Femur (tissue), 1 donor: ENCODE measurements around the gene MED16.

ENCODE experiments used
- DNase-seq: peaks from one replicate; pipeline ENCODE4 v3.0.0-alpha.2; 2017

Gene MED16, protein sequence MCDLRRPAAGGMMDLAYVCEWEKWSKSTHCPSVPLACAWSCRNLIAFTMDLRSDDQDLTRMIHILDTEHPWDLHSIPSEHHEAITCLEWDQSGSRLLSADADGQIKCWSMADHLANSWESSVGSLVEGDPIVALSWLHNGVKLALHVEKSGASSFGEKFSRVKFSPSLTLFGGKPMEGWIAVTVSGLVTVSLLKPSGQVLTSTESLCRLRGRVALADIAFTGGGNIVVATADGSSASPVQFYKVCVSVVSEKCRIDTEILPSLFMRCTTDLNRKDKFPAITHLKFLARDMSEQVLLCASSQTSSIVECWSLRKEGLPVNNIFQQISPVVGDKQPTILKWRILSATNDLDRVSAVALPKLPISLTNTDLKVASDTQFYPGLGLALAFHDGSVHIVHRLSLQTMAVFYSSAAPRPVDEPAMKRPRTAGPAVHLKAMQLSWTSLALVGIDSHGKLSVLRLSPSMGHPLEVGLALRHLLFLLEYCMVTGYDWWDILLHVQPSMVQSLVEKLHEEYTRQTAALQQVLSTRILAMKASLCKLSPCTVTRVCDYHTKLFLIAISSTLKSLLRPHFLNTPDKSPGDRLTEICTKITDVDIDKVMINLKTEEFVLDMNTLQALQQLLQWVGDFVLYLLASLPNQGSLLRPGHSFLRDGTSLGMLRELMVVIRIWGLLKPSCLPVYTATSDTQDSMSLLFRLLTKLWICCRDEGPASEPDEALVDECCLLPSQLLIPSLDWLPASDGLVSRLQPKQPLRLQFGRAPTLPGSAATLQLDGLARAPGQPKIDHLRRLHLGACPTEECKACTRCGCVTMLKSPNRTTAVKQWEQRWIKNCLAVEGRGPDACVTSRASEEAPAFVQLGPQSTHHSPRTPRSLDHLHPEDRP

DNA sequence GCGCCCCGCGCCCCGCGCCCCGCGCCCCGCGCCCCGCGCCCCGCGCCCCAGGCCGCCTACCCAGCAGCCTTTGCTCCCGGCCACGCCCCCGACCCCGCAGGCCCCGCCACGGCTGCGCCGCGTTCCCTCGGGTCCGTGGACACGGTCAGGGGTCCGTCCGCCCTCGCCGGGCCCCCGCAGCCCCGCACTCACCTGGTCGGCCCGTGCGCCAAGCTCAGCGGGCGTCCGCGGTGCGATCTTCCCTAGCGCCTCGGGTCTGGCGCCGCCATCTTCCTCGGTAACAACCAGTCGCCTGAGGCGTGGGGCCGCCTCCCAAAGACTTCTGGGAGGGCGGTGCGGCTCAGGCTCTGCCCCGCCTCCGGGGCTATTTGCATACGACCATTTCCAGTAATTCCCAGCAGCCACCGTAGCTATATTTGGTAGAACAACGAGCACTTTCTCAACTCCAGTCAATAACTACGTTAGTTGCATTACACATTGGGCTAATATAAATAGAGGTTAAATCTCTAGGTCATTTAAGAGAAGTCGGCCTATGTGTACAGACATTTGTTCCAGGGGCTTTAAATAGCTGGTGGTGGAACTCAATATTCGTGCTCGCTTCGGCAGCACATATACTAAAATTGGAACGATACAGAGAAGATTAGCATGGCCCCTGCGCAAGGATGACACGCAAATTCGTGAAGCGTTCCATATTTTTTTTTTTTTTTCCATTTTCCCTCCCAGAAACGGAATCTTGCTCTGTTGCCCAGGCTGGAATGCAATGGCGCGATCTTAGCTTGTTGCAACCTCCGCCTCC is at the start of gene MED16, which contains the start of gene RNU6-9:
Gene MED16 (minus strand): TSS at position 294 of the 796 bp plus-strand sequence. CDS start 2,056 bp downstream, outside the sequence.
Gene RNU6-9 (plus strand): TSS at position 591 of the 796 bp plus-strand sequence.
- peak; percentile 95 for DNase-seq

DNA sequence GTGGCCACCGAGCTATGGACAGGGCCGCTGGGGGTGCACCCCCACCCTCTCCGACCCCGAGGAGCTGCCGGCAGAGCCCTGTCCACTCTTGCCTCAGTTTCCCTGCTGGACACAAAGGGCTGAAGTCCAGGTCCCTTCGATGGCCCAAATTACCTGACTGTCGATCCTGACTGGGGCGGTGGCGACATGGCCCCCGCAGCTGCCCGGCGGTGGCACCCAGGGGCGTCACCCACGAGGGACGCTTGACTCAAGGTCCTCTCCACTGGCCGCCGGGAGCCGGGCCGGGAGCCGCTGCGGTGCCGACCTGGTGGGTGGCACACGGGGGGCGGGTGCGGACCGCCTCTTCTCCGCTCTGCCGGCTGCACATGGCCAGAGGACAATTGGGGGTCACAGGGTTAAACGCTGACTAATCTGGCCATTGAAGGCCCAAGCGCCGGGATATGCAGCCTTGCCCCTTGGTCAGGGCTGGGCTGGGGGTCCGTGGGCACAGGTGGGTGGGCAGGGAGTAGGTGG is 49.2 kb upstream of the MED16 start:
- no peak for DNase-seq

DNA sequence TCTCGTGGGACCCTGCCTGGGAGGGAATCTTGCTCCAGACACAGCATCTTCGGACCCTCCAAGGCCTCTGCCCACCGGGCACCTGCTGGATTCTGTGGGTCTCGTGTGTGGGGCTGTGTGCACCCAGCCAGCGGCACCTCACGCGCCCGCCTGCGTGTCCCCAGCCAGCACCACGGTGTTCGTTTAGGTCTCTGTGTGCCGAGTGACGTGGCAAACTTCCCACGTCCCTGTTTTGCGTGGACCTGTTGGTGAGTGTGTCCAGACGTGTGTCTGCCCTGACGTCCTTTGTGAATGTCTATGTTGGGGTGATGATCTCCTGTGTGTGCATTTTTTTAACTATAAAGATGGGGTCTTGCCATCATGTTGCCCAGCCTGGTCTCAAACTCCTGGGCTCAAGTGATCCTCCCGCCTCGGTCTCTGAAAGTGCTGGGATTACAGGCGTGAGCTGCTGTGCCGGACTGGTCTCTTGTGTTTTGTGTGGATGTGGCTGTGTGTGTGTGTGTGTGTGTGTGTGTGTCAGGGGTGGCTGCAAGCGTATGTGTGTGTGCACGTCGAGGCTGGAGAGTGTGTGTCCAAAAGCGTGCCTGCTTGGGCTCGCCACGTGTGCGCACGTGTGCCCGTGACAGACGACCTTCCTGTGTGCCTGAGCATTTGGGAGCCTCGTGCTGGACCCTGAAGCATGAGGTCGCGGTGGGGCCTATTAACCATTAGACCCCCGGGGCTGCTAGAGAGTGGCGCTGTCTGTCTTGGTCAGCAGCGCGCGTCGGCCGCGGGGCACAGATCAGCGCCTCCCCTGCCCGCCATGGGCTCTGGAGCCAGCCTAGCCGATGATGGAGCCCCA is 48.5 kb upstream of the MED16 start:
- no peak for DNase-seq

- DNase-seq = no peak
Observed at GRCh38 chr19:940591-941291, 47.8 kb upstream of the MED16 start.

- DNase-seq = no peak
Observed at GRCh38 chr19:939922-940321, 46.9 kb upstream of the MED16 start.

- no peak for DNase-seq
Observed at GRCh38 chr19:939439-939838, 46.5 kb upstream of the MED16 start.

DNA sequence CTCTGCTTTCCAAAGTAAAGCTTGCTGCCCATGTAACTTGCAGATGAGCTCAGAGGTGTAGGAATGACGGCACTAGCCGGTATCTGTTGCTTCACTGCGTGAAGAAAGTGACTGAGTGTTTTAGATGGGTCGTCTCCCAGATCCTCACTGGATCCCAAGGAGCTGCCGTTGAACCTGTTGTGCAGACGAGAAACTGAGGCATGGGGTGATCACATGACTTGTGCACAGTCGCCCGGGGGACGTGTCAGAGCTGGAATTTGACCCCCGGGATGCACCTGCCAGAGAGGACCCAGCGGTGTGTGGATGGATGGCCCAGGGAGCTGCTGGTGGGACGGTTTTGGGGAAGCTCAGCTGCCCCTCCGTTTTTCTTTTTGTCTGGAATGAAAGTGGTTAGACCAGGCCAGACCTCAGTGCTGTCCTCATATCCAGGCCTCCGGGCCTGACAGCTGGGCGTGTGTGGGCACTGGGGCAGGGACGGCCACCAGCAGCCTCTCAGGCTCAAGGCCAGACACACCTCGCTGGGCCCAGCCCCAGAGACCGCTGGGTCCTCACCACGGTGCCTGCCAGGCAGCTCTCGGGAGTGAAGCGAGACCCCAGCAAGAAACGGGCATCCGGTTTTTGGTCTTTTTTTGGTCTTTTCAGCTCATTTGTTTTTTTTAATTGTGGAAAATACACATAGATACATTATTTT is 45.4 kb upstream of the MED16 start:
- DNase-seq = no peak

GRCh38 chr19:937259-937694 is 44.3 kb upstream of the MED16 start:
- DNase-seq = no peak

DNA sequence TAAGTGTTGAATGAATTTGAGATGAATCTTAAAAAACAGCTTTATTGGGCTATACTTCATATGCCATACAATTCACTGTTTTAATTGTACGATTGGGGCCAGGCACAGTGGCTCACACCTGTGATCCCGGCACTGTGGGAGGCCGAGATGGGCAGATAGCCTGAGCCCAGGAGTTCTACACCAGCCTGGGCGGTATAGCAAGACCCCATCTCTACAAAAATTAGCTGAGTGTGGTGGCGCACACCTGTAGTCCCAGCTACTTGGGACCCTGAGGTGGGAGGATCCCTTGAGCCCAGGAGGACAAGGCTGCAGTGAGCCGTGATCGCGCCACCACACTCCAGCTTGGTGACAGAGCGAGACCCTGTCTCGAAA is 43.2 kb upstream of the MED16 start:
- DNase-seq = no peak

DNA sequence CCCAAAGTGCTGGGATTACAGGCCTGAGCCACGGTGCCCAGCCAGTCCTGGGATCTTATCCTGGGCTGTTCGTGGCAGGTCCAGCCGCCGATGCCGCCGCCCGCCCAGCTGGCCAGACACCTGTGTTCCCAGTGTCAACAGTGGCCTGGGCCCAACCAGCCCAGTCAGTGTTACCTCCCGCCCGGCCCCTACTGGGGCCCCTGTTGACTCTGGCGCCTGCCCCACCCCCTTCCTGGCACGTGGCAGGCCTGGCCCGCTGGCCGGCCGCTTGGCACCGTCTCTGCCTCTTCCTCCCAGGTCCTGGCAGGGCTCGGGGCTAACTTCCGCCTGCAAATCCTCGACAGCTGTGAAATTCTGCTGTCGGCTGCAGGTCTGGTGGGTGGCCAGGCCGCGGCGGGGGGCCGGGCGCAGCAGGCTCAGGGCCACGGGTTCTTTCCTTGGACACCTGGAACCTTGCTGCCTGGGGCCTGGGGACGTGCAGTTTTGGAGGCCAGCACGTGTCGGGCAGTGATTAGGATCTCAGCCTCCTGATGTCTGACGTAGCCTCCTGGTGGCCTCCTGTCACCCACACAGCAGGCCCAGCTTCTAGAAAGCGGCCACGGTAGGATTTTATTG is 42.0 kb upstream of the MED16 start:
- peak; percentile 93 for DNase-seq

DNA sequence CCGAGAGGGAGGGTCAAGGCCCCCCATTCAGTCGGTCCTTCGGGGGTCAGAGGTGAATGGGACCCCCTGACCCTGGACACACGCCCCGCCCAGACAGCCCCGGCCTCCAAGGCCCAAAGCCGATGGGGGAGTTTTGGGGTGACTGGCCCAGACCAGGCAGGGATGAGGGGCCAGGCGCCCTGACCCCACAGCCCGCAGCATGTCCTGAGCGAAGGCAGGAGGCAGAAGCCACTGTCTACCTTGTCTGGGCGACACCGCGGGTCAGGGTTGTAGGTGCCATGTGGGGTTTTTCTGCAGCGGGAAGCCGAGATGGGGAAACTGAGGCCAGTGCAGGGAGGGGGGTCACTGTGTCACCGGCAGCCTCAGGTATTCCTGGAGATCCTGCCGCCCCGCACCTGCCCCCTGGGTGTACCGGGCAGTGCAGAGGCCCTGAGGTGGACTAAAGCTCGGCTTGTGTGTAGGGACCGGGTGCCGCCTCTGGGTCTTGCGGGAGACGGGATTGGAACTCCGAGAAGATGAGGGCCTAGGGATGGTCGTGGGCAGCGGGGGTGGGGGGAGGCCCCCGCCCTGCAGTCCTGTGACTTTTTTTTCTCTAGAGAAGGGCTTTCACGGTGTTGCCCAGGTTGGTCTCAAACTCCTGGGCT is 41.3 kb upstream of the MED16 start:
- no peak for DNase-seq

- DNase-seq = no peak
Observed at GRCh38 chr19:933553-933882, 40.5 kb upstream of the MED16 start.

DNA sequence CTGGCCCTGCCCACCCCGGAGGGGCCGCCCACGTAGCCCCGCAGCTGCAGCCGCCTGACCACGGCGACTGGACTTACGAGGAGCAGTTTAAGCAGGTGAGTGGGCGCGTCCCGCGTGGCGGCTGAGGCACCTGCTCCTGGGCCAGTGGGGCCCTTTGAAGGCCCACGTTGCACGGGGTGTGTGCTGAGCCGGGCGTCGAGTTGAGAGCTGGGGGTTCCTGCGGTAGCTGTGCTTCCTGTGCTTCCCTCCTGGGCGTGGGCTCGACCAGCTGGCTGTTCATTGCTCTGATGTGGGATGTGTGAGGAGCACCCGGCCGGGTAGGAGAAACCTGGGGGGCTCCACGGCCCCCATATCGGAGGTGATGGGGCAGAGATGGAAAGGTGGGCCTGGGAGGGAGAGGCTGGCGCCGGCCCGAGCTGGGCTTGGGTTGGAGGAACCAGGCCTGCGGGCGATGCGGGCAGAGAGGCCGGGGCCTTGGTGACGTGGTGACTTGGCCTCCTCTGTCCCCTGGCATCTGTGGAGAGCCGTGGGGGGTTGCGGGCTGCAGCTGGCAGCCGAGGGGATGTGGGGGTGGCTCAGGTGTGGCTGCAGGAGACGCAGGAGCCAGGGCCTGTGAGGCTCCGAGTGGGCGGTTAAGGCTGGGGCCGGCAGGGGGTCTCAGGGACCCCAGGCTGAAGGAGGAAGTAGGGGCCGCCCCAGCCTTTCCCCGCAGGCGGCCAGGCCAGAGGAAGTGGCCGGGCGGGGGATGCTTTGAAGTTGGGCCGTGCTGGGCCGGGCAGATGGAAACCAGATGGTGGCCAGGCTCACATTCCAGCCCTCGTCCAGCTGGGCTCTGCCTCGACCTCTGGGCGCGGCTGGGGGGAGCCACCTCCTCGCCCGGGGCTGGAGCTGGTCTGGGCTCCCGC is 39.9 kb upstream of the MED16 start:
- peak; percentile 86 for DNase-seq

- no peak for DNase-seq
Observed at GRCh38 chr19:931860-932647, 39.1 kb upstream of the MED16 start.

GRCh38 chr19:929891-930258 is 36.9 kb upstream of the MED16 start:
- DNase-seq = no peak

DNA sequence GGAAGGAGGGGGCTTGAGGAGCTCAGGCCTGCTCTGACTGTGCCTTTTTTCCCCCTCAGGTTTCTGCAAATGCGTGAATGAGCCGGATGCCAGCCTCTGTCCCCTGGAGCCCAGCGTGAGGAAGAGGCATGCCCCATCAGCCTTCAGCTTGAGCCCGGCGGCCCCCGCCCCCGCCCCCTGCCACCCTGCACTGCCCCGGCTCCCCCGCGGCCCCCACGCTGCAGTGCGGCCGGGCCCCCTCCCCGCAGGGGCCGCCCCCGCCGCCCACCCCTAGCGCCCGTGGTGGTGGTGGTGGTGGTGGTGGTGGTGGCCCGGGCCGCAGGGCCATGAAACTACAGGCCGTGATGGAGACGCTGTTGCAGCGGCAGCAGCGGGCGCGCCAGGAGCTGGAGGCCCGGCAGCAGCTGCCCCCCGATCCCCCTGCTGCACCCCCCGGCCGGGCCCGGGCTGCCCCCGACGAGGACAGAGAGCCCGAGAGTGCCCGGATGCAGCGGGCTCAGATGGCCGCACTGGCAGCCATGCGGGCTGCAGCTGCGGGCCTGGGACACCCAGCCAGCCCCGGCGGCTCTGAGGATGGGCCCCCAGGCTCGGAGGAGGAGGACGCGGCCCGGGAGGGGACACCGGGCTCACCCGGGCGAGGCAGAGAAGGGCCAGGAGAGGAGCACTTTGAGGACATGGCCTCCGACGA is 36.4 kb upstream of the MED16 start:
- no peak for DNase-seq
